NCI-H187 (cell line): ENCODE results near the gene MAN2A2.
"Not testable (repeated sequence)": the region's sequence is repeated elsewhere in the genome, so short reads cannot be mapped to it uniquely, and the experiment has no call there.

ENCODE experiments used
- DNase-seq, 2 experiments: peaks; one replicate each; lab custom pipeline; 2025; lab: John Stamatoyannopoulos, UW

The MAN2A2 gene

GRCh38 chr15:90905306-90906180 lies 2.4 kb downstream of the MAN2A2 start:
- no peak for DNase-seq

GRCh38 chr15:90906181-90906849 lies 3.2 kb downstream of the MAN2A2 start:
- DNase-seq = no peak

GRCh38 chr15:90907051-90907660 lies 4.1 kb downstream of the MAN2A2 start:
- no peak for DNase-seq

- no peak for DNase-seq
Measured at GRCh38 chr15:90907838-90908507, 4.9 kb downstream of the MAN2A2 start.

- not testable (repeated sequence) for DNase-seq
Measured at GRCh38 chr15:90909449-90909848, 6.3 kb downstream of the MAN2A2 start.

- no peak for DNase-seq
Measured at GRCh38 chr15:90909976-90910375, 6.9 kb downstream of the MAN2A2 start.

GRCh38 chr15:90910441-90911301 lies 7.6 kb downstream of the MAN2A2 start:
- no peak for DNase-seq

- no peak for DNase-seq
Measured at GRCh38 chr15:90911302-90911623, 8.2 kb downstream of the MAN2A2 start.

- DNase-seq = no peak
Measured at GRCh38 chr15:90911906-90912769, 9.0 kb downstream of the MAN2A2 start.

- DNase-seq = no peak
Measured at GRCh38 chr15:90912770-90913075, 9.6 kb downstream of the MAN2A2 start.

GRCh38 chr15:90913398-90913944 lies 10.4 kb downstream of the MAN2A2 start:
- no peak for DNase-seq

GRCh38 chr15:90914305-90915080 lies 11.4 kb downstream of the MAN2A2 start:
- DNase-seq = no peak

- DNase-seq = no peak
Measured at GRCh38 chr15:90915216-90915807, 12.2 kb downstream of the MAN2A2 start.

- no peak for DNase-seq
Measured at GRCh38 chr15:90915808-90916440, 12.8 kb downstream of the MAN2A2 start.

- no peak for DNase-seq
Measured at GRCh38 chr15:90916461-90916860, 13.4 kb downstream of the MAN2A2 start.

- DNase-seq = no peak
Measured at GRCh38 chr15:90917569-90917968, 14.5 kb downstream of the MAN2A2 start.

- no peak for DNase-seq
Measured at GRCh38 chr15:90918034-90918788, 15.1 kb downstream of the MAN2A2 start.

GRCh38 chr15:90918835-90919234 lies 15.7 kb downstream of the MAN2A2 start:
- no peak for DNase-seq
